ENCODE data around the gene CACNA1E.

DNA sequence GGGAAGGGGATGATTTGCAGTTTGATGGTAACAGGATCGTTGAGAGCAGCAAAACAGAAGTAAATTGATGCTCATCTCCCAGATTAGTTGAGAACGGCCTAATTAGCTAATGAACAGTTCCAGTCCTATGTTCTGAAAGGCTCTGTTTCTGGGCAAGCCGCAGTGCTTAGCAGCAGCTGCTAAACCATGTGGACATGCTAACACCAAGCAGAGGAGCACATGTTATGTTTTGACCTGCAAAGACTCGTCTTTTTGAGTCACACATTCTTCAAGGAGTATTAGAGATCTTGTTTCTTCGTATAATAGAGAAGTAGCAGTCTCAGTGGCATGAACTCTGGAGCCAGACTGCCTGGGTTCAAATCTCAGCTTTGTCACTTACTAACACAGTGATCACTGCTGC, 58.1 kb downstream of the CACNA1E start:
- TF ChIP-seq, protein P1, sequence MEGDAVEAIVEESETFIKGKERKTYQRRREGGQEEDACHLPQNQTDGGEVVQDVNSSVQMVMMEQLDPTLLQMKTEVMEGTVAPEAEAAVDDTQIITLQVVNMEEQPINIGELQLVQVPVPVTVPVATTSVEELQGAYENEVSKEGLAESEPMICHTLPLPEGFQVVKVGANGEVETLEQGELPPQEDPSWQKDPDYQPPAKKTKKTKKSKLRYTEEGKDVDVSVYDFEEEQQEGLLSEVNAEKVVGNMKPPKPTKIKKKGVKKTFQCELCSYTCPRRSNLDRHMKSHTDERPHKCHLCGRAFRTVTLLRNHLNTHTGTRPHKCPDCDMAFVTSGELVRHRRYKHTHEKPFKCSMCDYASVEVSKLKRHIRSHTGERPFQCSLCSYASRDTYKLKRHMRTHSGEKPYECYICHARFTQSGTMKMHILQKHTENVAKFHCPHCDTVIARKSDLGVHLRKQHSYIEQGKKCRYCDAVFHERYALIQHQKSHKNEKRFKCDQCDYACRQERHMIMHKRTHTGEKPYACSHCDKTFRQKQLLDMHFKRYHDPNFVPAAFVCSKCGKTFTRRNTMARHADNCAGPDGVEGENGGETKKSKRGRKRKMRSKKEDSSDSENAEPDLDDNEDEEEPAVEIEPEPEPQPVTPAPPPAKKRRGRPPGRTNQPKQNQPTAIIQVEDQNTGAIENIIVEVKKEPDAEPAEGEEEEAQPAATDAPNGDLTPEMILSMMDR (conservative IDR thresholded peaks at IDR 0.05; ENCODE audit: low read depth, low read length) = no peak
- no peak for TF ChIP-seq EZH2 (IDR thresholded peaks at IDR 0.05; ENCODE audit: borderline replicate concordance, low read depth, low read length, poor library complexity, severe bottlenecking)
